CD4-positive, alpha-beta T cell (primary cell): ENCODE data around the gene LDHD. TPM values are rescaled to one million over a fixed set of nuclear protein-coding genes. Genes with fewer than 3 reads are reported as not detected.

Source experiments
- ATAC-seq: fragments of 200-7000 bp; cut with Tn5 transposase; one replicate; pipeline ENCODE4 v1.10.0; 2022; ENCODE audit warnings: mild to moderate bottlenecking; ENCODE audit not compliant: poor library complexity
- CTCF ChIA-PET: fragments of 350-600 bp; sonication (Branson Sonifier 250); formaldehyde crosslinking; loops from one replicate; lab custom pipeline; 2021; ENCODE audit warnings: antibody characterized with exemption, inconsistent platforms; lab: Charles Lee
- POLR2A ChIA-PET: fragments of 350-600 bp; sonication (Branson Sonifier 250); formaldehyde crosslinking; loops from one replicate; lab custom pipeline; 2021; ENCODE audit warnings: antibody characterized with exemption, inconsistent platforms; lab: Charles Lee
- DNase-seq, 14 experiments: peaks; one replicate each; pipeline ENCODE4 v3.0.0-alpha.2; 2013 to 2020; ENCODE audit warnings: mixed read lengths in 2 of 14
- H3K27ac ChIP-seq, 2 donors: one replicate each; pipeline versions ENCODE4 v1.5.1 to v1.7.0; 2013; ENCODE audit warnings: low read length in 2 of 2, low read depth in 1 of 2, mild to moderate bottlenecking in 1 of 2
- H3K27me3 ChIP-seq, 2 experiments: 1 replicate in 1 of 2; 2 replicates in 1 of 2; pipeline versions ENCODE4 v1.6.1 to v1.7.0; 2013; ENCODE audit warnings: low read length in 2 of 2, control low read depth in 1 of 2, mild to moderate bottlenecking in 1 of 2, moderate library complexity in 1 of 2; ENCODE audit not compliant: insufficient read depth in 2 of 2, control insufficient read depth in 1 of 2
- H3K36me3 ChIP-seq: one replicate; pipeline ENCODE4 v1.6.1; 2013; ENCODE audit warnings: low read length, control low read depth; ENCODE audit not compliant: insufficient read depth
- H3K4me1 ChIP-seq: one replicate; pipeline ENCODE4 v1.6.1; 2013; ENCODE audit warnings: low read length, control low read depth; ENCODE audit not compliant: insufficient read depth
- H3K4me3 ChIP-seq: one replicate; pipeline ENCODE4 v1.5.1; 2013; ENCODE audit warnings: mild to moderate bottlenecking, low read length, moderate library complexity
- H3K9me3 ChIP-seq, 2 experiments: 1 replicate in 1 of 2; 2 replicates in 1 of 2; pipeline versions ENCODE4 v1.6.1 to v1.7.0; 2013; ENCODE audit warnings: low read length in 2 of 2, mild to moderate bottlenecking in 2 of 2, control low read depth in 1 of 2, moderate library complexity in 1 of 2; ENCODE audit not compliant: control insufficient read depth in 1 of 2, insufficient read depth in 1 of 2
- H3K27ac Mint-ChIP-seq: one replicate; pipeline ENCODE4 v1.8.0; 2020; ENCODE audit warnings: mixed read lengths
- H3K27me3 Mint-ChIP-seq: one replicate; pipeline ENCODE4 v1.8.0; 2021; ENCODE audit warnings: mixed read lengths
- H3K36me3 Mint-ChIP-seq: one replicate; pipeline ENCODE4 v1.8.0; 2021; ENCODE audit warnings: low read depth, mixed read lengths
- H3K4me1 Mint-ChIP-seq: one replicate; pipeline ENCODE4 v1.8.0; 2021; ENCODE audit warnings: low read depth, mixed read lengths
- H3K4me3 Mint-ChIP-seq: one replicate; pipeline ENCODE4 v1.8.0; 2020; ENCODE audit warnings: mild to moderate bottlenecking, mixed read lengths
- H3K9me3 Mint-ChIP-seq: one replicate; pipeline ENCODE4 v1.8.0; 2020; ENCODE audit warnings: mixed read lengths
- CTCF ChIP-seq: fragments of 200-600 bp; IDR thresholded peaks from one replicate; pipeline ENCODE4 v1.8.0; 2022; ENCODE audit warnings: antibody characterized with exemption, mild to moderate bottlenecking
- intact Hi-C, 2 experiments: fragments of 100-400 bp; cut with DNase I in 1 of 2; cut with micrococcal nuclease in 1 of 2; formaldehyde crosslinking; loops; one replicate each; pipeline versions ENCODE4 v1.15.1 to v1.9.0; 2023 to 2025; cut with DNase I, micrococcal nuclease
- total RNA-seq, 174 experiments: library from RNA in 2 of 174; stranded (reverse) in 2 of 174; gene quantifications; one replicate each; pipeline ENCODE4 v1.2.3 and lab custom pipeline; 2021 to 2026

LDHD gene
- total RNA-seq, 2 experiments from 2014 or later, result not detected

GRCh38 chr16:75110637-75111513 lies 5.7 kb downstream of the LDHD start:
- no peaks in the 10 kb centered on the region for H3K36me3 Mint-ChIP-seq
- ATAC-seq (peak; percentile 74), DNase-seq (peak; percentile 70 to 91 (median 78))
- H3K36me3 ChIP-seq, result no peaks in the 10 kb centered on the region
- POLR2A ChIA-PET, result interaction anchor here (0.6 to 4.8 kb wide), 11 partner anchors 12 to 654 kb away, joined by 3 to 54 read pairs (median 4); partner anchors contain the start of genes WDR59 and ZNRF1
- H3K9me3 Mint-ChIP-seq, result no peaks in the 10 kb centered on the region
- intact Hi-C loops, result loop anchor here (1.0 to 2.0 kb wide), 5 partner anchors 113 to 402 kb away; no protein-coding TSS in a partner anchor
- H3K27me3 ChIP-seq, result peaks cover 4 to 9% of the 10 kb centered on the region in 2 experiments
- TF ChIP-seq CTCF, result peak; percentile 91
- CTCF ChIA-PET, result interaction anchor here (0.6 to 5.8 kb wide), 31 partner anchors 8 to 407 kb away, joined by 3 to 75 read pairs (median 5); partner anchors contain the start of genes WDR59 and ZNRF1
- peaks cover 55% of the 10 kb centered on the region for H3K4me1 Mint-ChIP-seq
- peaks cover 59% of the 10 kb centered on the region for H3K4me1 ChIP-seq
- H3K4me3 ChIP-seq, result peak overlapping the region; percentile 20
- peaks cover 11% of the 10 kb centered on the region for H3K27me3 Mint-ChIP-seq
- peak overlapping the region; percentile 44 for H3K4me3 Mint-ChIP-seq
- peak overlapping the region; percentile 82 for H3K27ac Mint-ChIP-seq
- peak overlapping the region in 1 of 2 donors; percentile 62 for H3K27ac ChIP-seq
- H3K9me3 ChIP-seq, result peaks cover 0 to 5% of the 10 kb centered on the region in 2 experiments

GRCh38 chr16:75109732-75110243 lies 6.8 kb downstream of the LDHD start:
- Histone ChIP-seq H3K4me3 (peak overlapping the region; percentile 20), H3K4me1 (peaks cover 70% of the 10 kb centered on the region), H3K27ac (peak overlapping the region in 1 of 2 donors; percentile 44), H3K36me3 (no peaks in the 10 kb centered on the region), H3K9me3 (peaks cover 0 to 5% of the 10 kb centered on the region in 2 experiments), H3K27me3 (peaks cover 4 to 9% of the 10 kb centered on the region in 2 experiments)
- ATAC-seq, result no peak
- peak overlapping the region; percentile 82 for H3K27ac Mint-ChIP-seq
- peaks cover 11% of the 10 kb centered on the region for H3K27me3 Mint-ChIP-seq
- no peaks in the 10 kb centered on the region for H3K36me3 Mint-ChIP-seq
- CTCF ChIA-PET, result interaction anchor here (1.2 to 5.8 kb wide), 5 partner anchors 11 to 111 kb away, joined by 3 to 75 read pairs (median 10); partner anchors contain the start of gene ZNRF1
- peak overlapping the region; percentile 34 for H3K4me3 Mint-ChIP-seq
- peaks cover 62% of the 10 kb centered on the region for H3K4me1 Mint-ChIP-seq
- H3K9me3 Mint-ChIP-seq, result no peaks in the 10 kb centered on the region
- no peak for TF ChIP-seq CTCF
- POLR2A ChIA-PET, result interaction anchor here (0.8 to 4.8 kb wide), 5 partner anchors 11 to 241 kb away, joined by 3 to 35 read pairs (median 5); partner anchors contain the start of gene WDR59
- peak in 1 of 14 experiments; percentile 32 for DNase-seq
- intact Hi-C loops, result loop anchor here (1.0 to 5.0 kb wide), 4 partner anchors 34 to 401 kb away; no protein-coding TSS in a partner anchor
